ENCODE results near the gene TCERG1.
A peak's percentile ranks its signal among the peaks of the same experiment; 100 is the strongest.

TCERG1 gene

GRCh38 chr5:146427619-146427997, 19.5 kb upstream of the TCERG1 start:
- Histone ChIP-seq H3K4me2 (ENCODE audit: low read length) (peak overlapping the region; percentile 37), H3K4me1 (ENCODE audit: low read length) (0 out of 2 replicates have a peak, but pooled peaks cover 3% of the 10 kb centered on the region), H3K27me3 (ENCODE audit: low read depth, low read length) (no peaks in the 10 kb centered on the region), H3K79me2 (ENCODE audit: low read length) (no peaks in the 10 kb centered on the region), H3K4me3 (ENCODE audit: low read length) (no peak overlapping the region; the same call in 1 of the 2 replicates), H3K9me3 (ENCODE audit: insufficient read depth, low read length) (no peaks in the 10 kb centered on the region), H4K20me1 (ENCODE audit: insufficient read depth, low read length) (no peaks in the 10 kb centered on the region), H2AFZ (ENCODE audit: low read depth, low read length) (peak overlapping the region; percentile 67; the same call in 1 of the 2 replicates), H3K27ac (ENCODE audit: low read length) (no peak overlapping the region), H3K36me3 (replicated peaks; ENCODE audit: low read depth, low read length) (no peaks in the 10 kb centered on the region), H3K9ac (ENCODE audit: low read length) (no peak overlapping the region)
- no peak for TF ChIP-seq EZH2phosphoT487 (IDR thresholded peaks at IDR 0.05; ENCODE audit: low read depth)
- TF ChIP-seq, protein P1, sequence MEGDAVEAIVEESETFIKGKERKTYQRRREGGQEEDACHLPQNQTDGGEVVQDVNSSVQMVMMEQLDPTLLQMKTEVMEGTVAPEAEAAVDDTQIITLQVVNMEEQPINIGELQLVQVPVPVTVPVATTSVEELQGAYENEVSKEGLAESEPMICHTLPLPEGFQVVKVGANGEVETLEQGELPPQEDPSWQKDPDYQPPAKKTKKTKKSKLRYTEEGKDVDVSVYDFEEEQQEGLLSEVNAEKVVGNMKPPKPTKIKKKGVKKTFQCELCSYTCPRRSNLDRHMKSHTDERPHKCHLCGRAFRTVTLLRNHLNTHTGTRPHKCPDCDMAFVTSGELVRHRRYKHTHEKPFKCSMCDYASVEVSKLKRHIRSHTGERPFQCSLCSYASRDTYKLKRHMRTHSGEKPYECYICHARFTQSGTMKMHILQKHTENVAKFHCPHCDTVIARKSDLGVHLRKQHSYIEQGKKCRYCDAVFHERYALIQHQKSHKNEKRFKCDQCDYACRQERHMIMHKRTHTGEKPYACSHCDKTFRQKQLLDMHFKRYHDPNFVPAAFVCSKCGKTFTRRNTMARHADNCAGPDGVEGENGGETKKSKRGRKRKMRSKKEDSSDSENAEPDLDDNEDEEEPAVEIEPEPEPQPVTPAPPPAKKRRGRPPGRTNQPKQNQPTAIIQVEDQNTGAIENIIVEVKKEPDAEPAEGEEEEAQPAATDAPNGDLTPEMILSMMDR (IDR thresholded peaks at IDR 0.05; ENCODE audit: low read depth, low read length), result no peak

DNA sequence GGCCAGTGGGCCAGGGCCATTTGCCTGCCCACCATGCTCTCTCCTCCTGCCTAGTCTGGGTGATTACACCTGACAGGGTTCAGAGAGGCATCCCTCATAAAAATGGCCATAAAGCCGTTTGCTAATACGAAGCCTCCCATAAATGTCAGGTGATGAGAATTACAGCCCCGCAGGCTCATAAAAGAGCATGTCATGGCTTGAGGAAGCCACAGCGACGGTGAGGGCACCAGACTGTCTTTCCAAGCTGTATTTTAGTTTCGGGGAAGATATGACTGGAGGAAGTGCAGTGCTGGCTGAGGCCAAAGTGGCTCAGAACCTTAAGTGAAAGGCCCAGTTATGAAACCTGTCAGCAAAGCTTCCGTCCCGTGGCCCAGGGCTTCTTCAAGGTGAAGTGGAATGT, 18.5 kb upstream of the TCERG1 start:
- Histone ChIP-seq H3K27ac (ENCODE audit: low read length) (no peak overlapping the region), H2AFZ (ENCODE audit: low read depth, low read length) (no peak overlapping the region)

DNA sequence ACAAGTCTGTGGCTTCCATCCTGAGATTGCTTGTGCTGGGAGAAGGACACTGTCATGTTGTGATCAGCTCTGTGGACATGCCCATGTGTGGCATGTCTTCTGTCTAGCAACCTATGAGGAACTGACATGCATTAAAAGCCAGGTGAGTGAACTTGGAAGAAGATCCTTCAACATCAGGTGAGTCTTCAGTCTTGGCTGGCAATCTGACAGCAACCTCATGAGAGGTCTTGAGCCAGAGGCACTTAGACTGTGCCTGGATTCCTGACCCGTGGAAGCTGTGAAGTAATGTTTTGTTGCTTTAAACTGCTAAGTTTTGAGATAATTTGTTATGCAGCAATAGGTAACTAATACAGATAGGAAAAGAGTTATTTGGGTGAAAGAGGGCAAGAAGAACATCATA, 6.8 kb upstream of the TCERG1 start:
- no peak overlapping the region for H3K4me2 ChIP-seq (ENCODE audit: low read length)
- no peaks in the 10 kb centered on the region for H3K9me3 ChIP-seq (ENCODE audit: insufficient read depth, low read length)
- no peaks in the 10 kb centered on the region for H3K27me3 ChIP-seq (ENCODE audit: low read depth, low read length)
- H3K79me2 ChIP-seq (ENCODE audit: low read length), result no peaks in the 10 kb centered on the region
- H3K4me1 ChIP-seq (ENCODE audit: low read length), result no peaks in the 10 kb centered on the region
- no peak overlapping the region for H3K27ac ChIP-seq (ENCODE audit: low read length)
- no peaks in the 10 kb centered on the region for H4K20me1 ChIP-seq (ENCODE audit: insufficient read depth, low read length)
- no peak overlapping the region for H3K9ac ChIP-seq (ENCODE audit: low read length)
- H3K4me3 ChIP-seq (ENCODE audit: low read length), result no peak overlapping the region
- H2AFZ ChIP-seq (ENCODE audit: low read depth, low read length), result no peak overlapping the region
- TF ChIP-seq, protein P1 (IDR thresholded peaks at IDR 0.05; ENCODE audit: low read depth, low read length), result no peak
- TF ChIP-seq EZH2phosphoT487 (IDR thresholded peaks at IDR 0.05; ENCODE audit: low read depth), result no peak
- no peaks in the 10 kb centered on the region for H3K36me3 ChIP-seq (replicated peaks; ENCODE audit: low read depth, low read length)

More for the DNA sequence above, 18.5 kb upstream of the TCERG1 start:
- Histone ChIP-seq H3K27me3 (ENCODE audit: low read depth, low read length) (no peaks in the 10 kb centered on the region), H3K9ac (ENCODE audit: low read length) (no peak overlapping the region), H3K9me3 (ENCODE audit: insufficient read depth, low read length) (no peaks in the 10 kb centered on the region), H3K4me1 (ENCODE audit: low read length) (0 out of 2 replicates have a peak, but pooled peaks cover 3% of the 10 kb centered on the region), H3K4me2 (ENCODE audit: low read length) (no peak overlapping the region), H4K20me1 (ENCODE audit: insufficient read depth, low read length) (no peaks in the 10 kb centered on the region), H3K79me2 (ENCODE audit: low read length) (no peaks in the 10 kb centered on the region), H3K36me3 (replicated peaks; ENCODE audit: low read depth, low read length) (no peaks in the 10 kb centered on the region), H3K4me3 (ENCODE audit: low read length) (no peak overlapping the region)
- TF ChIP-seq EZH2phosphoT487 (IDR thresholded peaks at IDR 0.05; ENCODE audit: low read depth), result no peak
- TF ChIP-seq, protein P1 (IDR thresholded peaks at IDR 0.05; ENCODE audit: low read depth, low read length), result no peak

DNA sequence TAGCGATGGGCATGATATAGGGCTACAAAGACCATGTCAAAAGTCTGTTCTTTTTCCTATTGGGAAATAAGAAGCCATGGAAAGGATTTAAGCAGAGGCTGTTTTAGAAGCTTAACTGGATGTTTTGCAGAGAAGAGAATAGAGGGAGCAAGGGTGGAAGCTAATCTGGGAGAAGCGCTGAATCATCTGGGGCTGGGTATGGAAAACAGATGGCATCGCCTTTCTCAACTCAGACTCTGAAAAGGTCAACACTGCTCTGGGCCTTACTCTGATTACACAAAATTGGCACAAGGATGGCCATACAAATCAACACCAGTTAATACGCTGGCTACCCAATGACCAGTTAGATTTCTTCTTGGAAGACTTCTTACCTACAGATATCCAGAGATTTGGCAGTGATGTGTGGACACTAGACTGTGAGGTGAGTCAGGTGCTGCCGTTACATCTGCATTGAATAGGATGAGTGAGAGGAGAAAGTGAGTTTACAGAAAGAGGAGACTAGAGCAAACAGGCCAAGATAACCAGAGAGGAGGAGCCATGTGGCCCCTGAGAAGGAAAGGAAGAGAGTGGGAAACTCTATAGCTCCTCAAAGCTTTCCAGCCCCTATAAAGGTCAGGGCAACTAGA, 6.2 kb upstream of the TCERG1 start:
- no peaks in the 10 kb centered on the region for H4K20me1 ChIP-seq (ENCODE audit: insufficient read depth, low read length)
- H3K4me2 ChIP-seq (ENCODE audit: low read length), result no peak overlapping the region
- no peaks in the 10 kb centered on the region for H3K27me3 ChIP-seq (ENCODE audit: low read depth, low read length)
- no peaks in the 10 kb centered on the region for H3K4me1 ChIP-seq (ENCODE audit: low read length)
- H3K9ac ChIP-seq (ENCODE audit: low read length), result no peak overlapping the region
- H3K4me3 ChIP-seq (ENCODE audit: low read length), result no peak overlapping the region
- no peaks in the 10 kb centered on the region for H3K9me3 ChIP-seq (ENCODE audit: insufficient read depth, low read length)
- TF ChIP-seq, protein P1 (IDR thresholded peaks at IDR 0.05; ENCODE audit: low read depth, low read length), result no peak
- TF ChIP-seq EZH2phosphoT487 (IDR thresholded peaks at IDR 0.05; ENCODE audit: low read depth), result no peak
- H3K79me2 ChIP-seq (ENCODE audit: low read length), result no peaks in the 10 kb centered on the region
- H3K36me3 ChIP-seq (replicated peaks; ENCODE audit: low read depth, low read length), result no peaks in the 10 kb centered on the region
- no peak overlapping the region for H2AFZ ChIP-seq (ENCODE audit: low read depth, low read length)
- no peak overlapping the region for H3K27ac ChIP-seq (ENCODE audit: low read length)

All from OCI-LY3 (cell line).